ENCODE results near the gene PDE1A.

- TF ChIP-seq, protein P1, sequence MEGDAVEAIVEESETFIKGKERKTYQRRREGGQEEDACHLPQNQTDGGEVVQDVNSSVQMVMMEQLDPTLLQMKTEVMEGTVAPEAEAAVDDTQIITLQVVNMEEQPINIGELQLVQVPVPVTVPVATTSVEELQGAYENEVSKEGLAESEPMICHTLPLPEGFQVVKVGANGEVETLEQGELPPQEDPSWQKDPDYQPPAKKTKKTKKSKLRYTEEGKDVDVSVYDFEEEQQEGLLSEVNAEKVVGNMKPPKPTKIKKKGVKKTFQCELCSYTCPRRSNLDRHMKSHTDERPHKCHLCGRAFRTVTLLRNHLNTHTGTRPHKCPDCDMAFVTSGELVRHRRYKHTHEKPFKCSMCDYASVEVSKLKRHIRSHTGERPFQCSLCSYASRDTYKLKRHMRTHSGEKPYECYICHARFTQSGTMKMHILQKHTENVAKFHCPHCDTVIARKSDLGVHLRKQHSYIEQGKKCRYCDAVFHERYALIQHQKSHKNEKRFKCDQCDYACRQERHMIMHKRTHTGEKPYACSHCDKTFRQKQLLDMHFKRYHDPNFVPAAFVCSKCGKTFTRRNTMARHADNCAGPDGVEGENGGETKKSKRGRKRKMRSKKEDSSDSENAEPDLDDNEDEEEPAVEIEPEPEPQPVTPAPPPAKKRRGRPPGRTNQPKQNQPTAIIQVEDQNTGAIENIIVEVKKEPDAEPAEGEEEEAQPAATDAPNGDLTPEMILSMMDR (conservative IDR thresholded peaks at IDR 0.05), result no peak
- no peak for TF ChIP-seq EZH2 (IDR thresholded peaks at IDR 0.05; ENCODE audit: low read depth)
Measured at GRCh38 chr2:182220335-182220734, 206.5 kb downstream of the PDE1A start.
